Activated T-cell treated with anti-CD3 and anti-CD28 coated beads, Interleukin-2, amount 50 U/mL, for 48 hours (primary cell): ENCODE measurements around the gene ERFL.
"Not testable (repeated sequence)": the region's sequence is repeated elsewhere in the genome, so short reads cannot be mapped to it uniquely, and the experiment has no call there.

Experiments
- DNase-seq, 2 experiments: peaks; one replicate each; pipeline ENCODE4 v3.0.0-alpha.2; 2020

Gene ERFL

DNA sequence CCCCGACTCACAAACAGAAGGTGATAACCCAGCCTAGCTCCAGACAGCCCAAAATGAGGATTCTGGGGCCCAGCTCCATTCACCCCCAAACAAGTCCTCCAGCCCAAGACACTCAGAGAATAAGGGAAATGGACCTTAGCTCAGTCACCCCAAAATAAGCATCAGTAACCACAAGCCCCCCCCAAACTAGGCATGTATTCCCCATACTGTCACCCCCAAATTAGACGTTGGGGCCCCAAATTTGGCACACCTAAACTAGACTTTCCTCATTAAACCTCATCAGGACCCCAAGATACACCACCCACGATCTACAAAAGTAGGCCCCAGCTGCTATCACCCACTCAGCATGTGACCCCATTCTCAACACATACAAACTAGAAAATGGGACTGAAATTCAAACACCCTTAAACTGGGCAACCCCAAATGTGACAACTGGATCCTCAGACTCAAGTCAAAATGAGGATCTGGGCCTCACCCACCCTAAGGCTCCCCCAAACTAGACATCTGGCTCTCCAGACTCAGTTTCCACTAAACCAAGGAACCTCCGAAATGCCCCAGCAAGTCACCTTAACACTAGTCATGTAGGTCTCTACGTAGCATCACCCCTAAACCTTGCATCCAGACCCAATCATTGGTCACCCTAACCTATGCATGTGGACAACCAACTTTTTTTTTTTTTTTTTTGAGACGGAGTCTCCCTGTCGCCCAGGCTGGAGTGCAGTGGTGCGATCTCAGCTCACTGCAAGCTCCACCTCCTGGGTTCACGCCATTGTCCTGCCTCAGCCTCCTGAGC lies 13.4 kb upstream of the ERFL start:
- DNase-seq = no peak

- DNase-seq = no peak
Observed at GRCh38 chr19:41940731-41941409, 12.6 kb upstream of the ERFL start.

- peak; percentile 64 to 67 for DNase-seq
Observed at GRCh38 chr19:41939861-41940730, 11.8 kb upstream of the ERFL start.

GRCh38 chr19:41939209-41939608 lies 11.0 kb upstream of the ERFL start:
- not testable (repeated sequence) for DNase-seq

- no peak for DNase-seq
Observed at GRCh38 chr19:41937525-41938468, 9.5 kb upstream of the ERFL start.

DNA sequence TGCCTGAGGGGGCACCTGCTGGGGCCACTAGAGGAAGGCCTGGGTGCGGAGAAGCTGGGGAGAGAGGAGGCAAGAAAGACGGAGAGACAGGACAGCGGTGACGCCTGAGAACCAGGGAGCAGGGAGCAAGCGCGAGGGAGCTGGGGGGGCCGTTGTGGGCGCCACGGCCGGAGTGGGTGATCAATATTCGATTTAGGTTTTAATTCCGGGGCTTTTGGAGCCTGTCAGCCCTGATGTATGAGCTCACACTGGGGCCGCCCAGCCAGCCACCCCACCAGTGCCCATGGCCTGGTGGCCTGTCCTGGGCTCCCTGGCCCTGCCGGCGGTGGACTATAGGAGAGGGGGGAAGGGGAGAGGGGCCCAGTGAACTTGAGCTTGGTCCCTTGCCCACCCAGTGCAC lies 8.7 kb upstream of the ERFL start:
- DNase-seq = no peak

- peak; percentile 61 to 67 for DNase-seq
Observed at GRCh38 chr19:41936416-41936850, 8.2 kb upstream of the ERFL start.

DNA sequence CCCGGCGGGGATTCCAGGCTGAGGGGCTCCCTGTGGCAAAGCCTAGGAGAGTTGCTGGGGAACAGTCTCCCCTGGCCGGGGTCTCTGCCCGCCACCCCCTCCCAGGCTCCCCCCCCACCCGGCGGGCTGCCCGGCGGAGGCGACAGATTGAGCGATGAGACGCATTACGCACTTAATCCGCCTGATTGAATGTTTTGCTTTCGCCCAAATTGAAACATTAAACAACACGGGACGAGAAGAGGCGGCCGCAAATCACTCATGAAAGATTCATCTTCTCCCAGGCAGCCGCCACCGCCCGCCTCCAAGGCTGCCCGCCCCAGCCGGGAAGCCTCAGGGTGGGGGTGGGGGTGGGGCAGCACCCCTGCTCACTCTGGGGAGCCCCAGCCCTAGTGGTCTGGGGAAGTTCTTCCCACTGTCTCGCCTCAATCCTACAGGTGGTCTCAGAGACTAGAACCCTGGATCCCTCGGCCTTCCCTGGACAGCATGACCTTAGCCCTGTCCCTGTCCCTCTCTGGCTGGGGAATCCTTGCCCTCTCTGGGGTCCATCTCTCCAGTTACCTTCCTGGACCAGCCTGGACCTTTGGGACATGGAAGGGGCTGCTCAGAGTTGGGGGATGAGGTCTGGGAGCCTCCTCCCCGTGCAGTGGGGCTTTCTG lies 7.6 kb upstream of the ERFL start:
- peak in 1 of 2 experiments; percentile 47 for DNase-seq

DNA sequence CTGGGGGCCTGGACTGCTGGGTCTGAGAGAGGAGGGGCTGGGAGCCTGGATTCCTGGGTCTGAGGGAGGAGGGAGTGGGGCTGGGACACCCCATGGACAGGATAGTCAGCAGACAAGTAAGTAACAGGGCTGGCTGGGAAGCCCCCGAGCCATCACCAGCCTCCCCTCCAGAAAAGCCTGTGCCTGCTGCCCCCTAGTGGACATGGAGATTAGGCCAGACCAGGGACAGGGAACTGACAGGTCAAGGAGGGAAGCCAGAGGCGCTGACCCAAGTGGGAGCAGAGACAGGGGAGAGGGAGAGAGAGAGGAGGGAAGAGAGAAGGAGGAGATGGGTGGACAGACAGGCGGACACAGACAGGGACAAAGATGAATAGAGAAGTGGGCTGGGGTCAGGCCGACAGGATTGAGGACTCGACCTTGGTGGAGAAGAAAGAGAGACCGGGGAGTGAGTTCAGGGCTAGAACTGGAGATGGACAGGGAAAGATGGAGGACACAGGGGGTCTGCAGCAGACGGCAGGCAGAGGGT lies 6.7 kb upstream of the ERFL start:
- DNase-seq = peak; percentile 86 to 89

DNA sequence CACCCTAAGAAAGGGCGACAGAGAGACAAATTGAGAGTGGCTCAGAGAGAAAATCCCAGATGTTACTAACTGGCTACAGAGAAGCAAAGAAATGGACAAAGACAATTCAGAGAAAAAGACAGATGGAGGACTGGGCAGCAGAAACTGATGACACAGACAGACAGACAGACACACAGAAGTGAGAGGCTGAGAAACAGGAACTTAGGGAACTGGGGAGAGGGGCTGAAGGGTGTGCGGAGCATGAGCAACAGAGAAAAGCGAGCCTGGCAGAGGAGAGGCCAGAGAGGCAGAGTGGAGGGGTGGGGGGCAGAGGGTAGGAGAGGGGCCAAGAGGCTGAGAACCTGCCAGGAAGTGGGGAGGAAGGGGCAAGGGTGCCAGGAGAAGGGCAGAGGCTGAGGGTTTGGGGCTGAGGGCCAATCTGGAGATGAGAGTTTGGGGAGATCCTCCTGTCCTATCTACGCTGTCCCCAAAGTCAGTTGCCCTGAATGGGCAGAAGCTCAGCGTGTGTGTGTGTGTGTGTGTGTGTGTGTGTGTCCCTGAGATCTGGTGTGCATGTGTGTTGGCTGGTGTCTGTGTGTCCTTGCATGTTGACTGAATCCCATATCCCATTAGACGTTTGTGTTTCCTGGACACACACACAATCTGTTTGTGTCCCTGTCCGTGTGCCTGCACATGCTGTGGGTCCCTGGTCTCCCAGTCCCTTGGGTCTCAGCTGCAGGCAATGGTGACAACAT lies 5.6 kb upstream of the ERFL start:
- no peak for DNase-seq

DNA sequence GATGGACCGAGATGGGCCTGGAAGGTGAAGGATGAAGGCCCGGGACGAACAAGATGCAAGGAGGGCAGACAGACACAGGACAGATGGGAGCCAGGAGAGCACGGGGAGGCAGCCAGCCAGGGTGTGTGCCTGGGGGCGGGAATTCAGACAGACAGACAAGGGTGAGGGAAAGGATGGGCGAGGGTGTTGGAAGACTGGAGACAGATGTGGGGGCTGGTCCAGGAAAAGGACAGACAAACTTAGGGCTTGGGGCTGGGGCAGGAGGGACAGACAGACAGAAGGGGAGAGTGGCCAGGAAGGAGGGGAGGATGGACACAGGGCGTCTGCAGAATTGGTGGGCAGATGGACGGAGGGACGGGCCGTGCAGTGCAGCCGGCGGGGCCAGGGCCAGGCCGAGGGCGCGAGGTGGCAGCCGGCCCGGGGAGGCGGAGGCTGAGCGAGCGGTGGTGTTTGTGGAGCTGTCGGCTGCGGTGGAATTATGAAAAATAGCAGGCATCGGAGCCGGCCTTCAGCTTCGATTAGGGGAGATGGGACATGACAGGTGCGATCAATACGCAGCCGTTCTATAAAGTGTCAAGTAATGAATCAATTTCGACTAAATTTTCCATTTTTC lies 4.6 kb upstream of the ERFL start:
- DNase-seq = no peak

GRCh38 chr19:41932259-41932719 lies 4.0 kb upstream of the ERFL start:
- DNase-seq = no peak

DNA sequence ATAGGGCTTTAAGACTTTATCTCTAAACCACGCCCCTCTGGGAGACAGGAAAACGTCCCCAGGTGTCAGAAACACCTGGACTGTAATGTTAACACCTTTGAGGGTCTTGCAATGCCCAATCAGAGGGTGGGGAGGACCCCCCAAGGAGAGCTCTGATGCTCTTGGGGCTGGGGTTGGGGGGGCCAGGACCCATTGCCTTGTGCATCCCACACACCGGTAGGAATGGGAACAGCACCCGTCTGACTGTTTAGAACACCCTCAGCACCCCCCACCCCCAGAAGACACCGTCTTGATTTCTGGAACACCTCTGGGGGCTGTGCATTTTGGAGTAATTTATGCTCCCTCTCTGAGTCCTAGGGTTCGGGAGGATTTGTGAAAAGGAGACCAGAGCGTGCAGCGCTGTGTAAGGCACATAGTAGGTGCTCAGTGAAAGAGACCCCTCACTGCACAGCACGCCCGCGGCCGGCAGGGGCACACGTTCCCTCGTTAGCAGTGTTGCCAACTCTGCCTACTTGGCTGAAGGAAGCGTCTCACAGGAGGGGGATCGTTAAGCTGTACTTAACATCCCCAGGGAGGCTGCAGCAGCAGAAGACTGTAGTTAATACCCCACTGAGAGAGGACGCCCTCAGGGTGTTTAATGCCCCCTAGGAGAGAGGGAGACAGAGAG lies 2.8 kb upstream of the ERFL start:
- peak in 1 of 2 experiments; percentile 41 for DNase-seq

GRCh38 chr19:41930322-41930722 lies 2.1 kb upstream of the ERFL start:
- DNase-seq = no peak

- DNase-seq = no peak
Observed at GRCh38 chr19:41929536-41930071, 1.4 kb upstream of the ERFL start.

DNA sequence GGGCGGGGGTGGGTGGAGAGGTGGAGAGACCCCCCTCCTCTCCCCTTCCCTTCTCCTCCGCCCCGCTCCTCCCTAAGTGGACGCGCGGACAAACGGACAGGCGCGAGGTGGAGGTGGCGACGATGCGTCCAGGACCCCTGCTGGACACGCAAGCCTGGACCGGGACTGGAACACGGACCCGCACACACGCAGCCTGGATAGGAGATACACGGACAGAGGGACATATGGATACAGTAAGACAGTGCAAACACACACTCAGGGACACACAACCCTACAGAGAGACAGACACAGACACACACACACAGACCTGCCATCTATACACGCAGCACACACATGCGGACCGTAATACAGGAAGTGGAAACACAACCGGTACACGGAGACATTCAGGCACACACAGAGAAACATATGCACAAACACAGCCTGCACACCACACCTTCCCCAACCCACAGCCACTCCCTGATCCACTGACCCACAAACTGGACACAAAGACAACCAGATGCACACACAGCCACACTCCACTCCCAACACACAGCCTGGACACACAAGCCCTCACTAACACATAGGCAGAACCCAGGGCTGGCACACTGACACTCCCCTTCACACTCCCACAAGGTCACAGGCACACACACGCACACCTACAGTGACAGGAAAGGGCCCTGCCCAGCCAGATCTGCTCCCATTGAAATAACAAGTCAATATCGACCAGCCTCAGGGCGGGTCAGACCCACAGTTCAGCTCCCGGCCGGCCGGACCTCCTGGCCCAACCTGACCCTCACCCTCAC lies 696 bp upstream of the ERFL start:
- DNase-seq = peak; percentile 60 to 61

- peak in 1 of 2 experiments; percentile 52 for DNase-seq
Observed at GRCh38 chr19:41927497-41928192, 604 bp downstream of the ERFL start.
